Tibial nerve (tissue), 4 donors: ENCODE results near the gene GXYLT2. TPM values are rescaled to one million over a fixed set of nuclear protein-coding genes. Genes with fewer than 3 reads are reported as not detected.

Experiments used
- DNase-seq, 2 donors: peaks; one replicate each; pipeline ENCODE4 v3.0.0-alpha.2; 2019; ENCODE audit warnings: low spot score in 2 of 2
- H3K27ac ChIP-seq, 4 donors: fragments of 200-600 bp; sonication (generic) in 3 of 4; one replicate each; pipeline ENCODE4 v1.5.1; 2017 to 2019; ENCODE audit warnings: mild to moderate bottlenecking in 1 of 4
- H3K27me3 ChIP-seq, 2 donors: fragments of 200-600 bp; sonication (generic) in 1 of 2; one replicate each; pipeline versions ENCODE4 v1.5.1 to v1.6.0; 2017 to 2019
- H3K36me3 ChIP-seq, 3 donors: fragments of 200-600 bp; sonication (generic); one replicate each; pipeline ENCODE4 v1.5.1; 2018 to 2019
- H3K4me1 ChIP-seq, 4 donors: fragments of 200-600 bp; sonication (generic) in 3 of 4; one replicate each; pipeline ENCODE4 v1.5.1; 2017 to 2019
- H3K4me3 ChIP-seq, 4 donors: fragments of 200-600 bp; sonication (generic) in 3 of 4; one replicate each; pipeline ENCODE4 v1.5.1; 2017 to 2019; ENCODE audit warnings: mild to moderate bottlenecking in 1 of 4, moderate library complexity in 1 of 4
- H3K9me3 ChIP-seq, 4 donors: fragments of 200-600 bp; sonication (generic) in 3 of 4; one replicate each; pipeline ENCODE4 v1.5.1; 2017 to 2019
- CTCF ChIP-seq, 5 experiments: fragments of 200-600 bp in 3 of 5; fragments of 450-650 bp in 2 of 5; sonication (generic) in 3 of 5; IDR thresholded peaks; one replicate each; pipeline ENCODE4 v1.5.1; 2016 to 2019; ENCODE audit warnings: antibody characterized with exemption in 5 of 5, mild to moderate bottlenecking in 3 of 5, moderate library complexity in 2 of 5
- EP300 ChIP-seq, 2 donors: sonication (generic); formaldehyde crosslinking; IDR thresholded peaks; one replicate each; pipeline ENCODE4 v1.6.1; 2017; ENCODE audit warnings: antibody characterized with exemption in 2 of 2, mild to moderate bottlenecking in 1 of 2
- POLR2A ChIP-seq, 2 donors: fragments of 450-650 bp; IDR thresholded peaks; one replicate each; pipeline ENCODE4 v1.6.1; 2017; ENCODE audit warnings: antibody characterized with exemption in 2 of 2, mild to moderate bottlenecking in 2 of 2, moderate library complexity in 2 of 2
- WGBS, 2 donors: methylation state at CpG; one replicate each; pipeline ENCODE4 v1.1.5; 2018; 5-methylcytosine and 5-hydroxymethylcytosine counted together
- total RNA-seq, 4 donors: library from RNA; depleted of rRNA; stranded (reverse); fragments of >200 nt; gene quantifications; one replicate each; pipeline ENCODE4 v1.1.0, GENCODE V29; 2016

The GXYLT2 gene
- total RNA-seq, 4 donors from 2014 or later = 16.7 to 33.6 (median 22.0) TPM

GRCh38 chr3:72995337-72995736 is 107.5 kb downstream of the GXYLT2 start:
- Histone ChIP-seq H3K4me3 (no peak overlapping the region), H3K4me1 (peaks cover 0 to 36% (median 23%) of the 10 kb centered on the region in 4 donors), H3K36me3 (no peaks in the 10 kb centered on the region), H3K9me3 (no peaks in the 10 kb centered on the region), H3K27ac (peak overlapping the region in 2 of 4 donors; percentile 23 to 99), H3K27me3 (no peaks in the 10 kb centered on the region)
- peak in 1 of 2 donors; percentile 18 for DNase-seq
- no peak for TF ChIP-seq EP300 (IDR thresholded peaks at IDR 0.05)
- TF ChIP-seq CTCF (IDR thresholded peaks at IDR 0.05) = no peak
- TF ChIP-seq POLR2A (IDR thresholded peaks at IDR 0.05) = no peak
- 84% methylated on average over 10 of the region's 10 CpGs for WGBS, 2 donors

- Histone ChIP-seq H3K36me3 (no peaks in the 10 kb centered on the region), H3K27me3 (no peaks in the 10 kb centered on the region), H3K9me3 (no peaks in the 10 kb centered on the region), H3K4me1 (peaks cover 0 to 44% (median 23%) of the 10 kb centered on the region in 4 donors), H3K4me3 (peak overlapping the region; percentile 72 to 96 (median 94)), H3K27ac (peak overlapping the region; percentile 98 to 100 (median 99))
- DNase-seq = peak; percentile 17 to 22
- TF ChIP-seq EP300 (IDR thresholded peaks at IDR 0.05) (no peak), POLR2A (IDR thresholded peaks at IDR 0.05) (no peak), CTCF (IDR thresholded peaks at IDR 0.05) (no peak)
- 81 to 85% methylated on average over 20 of the region's 20 CpGs for WGBS, 2 donors
Observed at GRCh38 chr3:72996121-72996472, 108.3 kb downstream of the GXYLT2 start.

DNA sequence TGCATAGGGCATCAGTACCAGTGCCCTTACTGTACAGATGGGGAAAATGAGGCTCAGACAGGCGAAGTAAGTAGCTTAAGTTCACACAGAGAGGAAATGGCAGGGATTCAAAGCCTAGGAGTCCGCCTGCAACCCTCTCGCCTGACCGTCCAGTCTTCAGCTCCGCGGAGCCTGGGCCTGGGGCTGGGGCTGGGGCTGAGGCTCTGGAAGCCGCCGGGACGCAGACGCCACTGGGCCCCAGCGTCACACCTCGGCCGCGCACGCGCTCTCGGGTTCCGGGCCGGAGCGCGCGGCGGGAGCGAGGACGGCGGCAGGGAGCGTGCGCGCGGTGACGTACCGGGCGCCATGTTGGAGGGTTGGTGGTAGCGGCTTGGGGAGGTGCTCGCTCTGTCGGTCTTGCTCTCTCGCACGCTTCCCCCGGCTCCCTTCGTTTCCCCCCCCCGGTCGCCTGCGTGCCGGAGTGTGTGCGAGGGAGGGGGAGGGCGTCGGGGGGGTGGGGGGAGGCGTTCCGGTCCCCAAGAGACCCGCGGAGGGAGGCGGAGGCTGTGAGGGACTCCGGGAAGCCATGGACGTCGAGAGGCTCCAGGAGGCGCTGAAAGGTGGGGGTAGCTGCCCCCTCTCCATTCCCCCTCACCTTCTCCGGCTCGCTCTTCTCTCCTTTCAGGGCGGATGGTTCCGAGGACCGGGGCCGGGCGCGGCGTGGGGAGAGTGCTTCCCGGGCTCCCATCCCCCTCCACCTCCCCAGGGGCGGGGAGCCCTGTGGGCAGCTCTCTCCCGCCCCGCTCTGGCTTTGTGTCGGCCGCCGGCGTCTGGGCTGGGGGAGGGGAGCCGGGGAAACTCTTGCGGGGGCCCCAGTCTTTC is 108.9 kb downstream of the GXYLT2 start, which contains the start of gene PPP4R2:
Gene PPP4R2, plus strand, starts transcription at position 339 of the 861 bp plus-strand sequence. Its CDS starts 227 bp downstream, at position 566.
- Histone ChIP-seq H3K27me3 (no peaks in the 10 kb centered on the region), H3K27ac (peak within 1 kb of the TSS; percentile 98 to 100 (median 99)), H3K36me3 (peaks cover 0 to 5% (median 0%) of the 10 kb centered on the region in 3 donors), H3K4me3 (peak within 1 kb of the TSS; percentile 72 to 96 (median 94)), H3K9me3 (no peaks in the 10 kb centered on the region), H3K4me1 (peaks cover 0 to 50% (median 23%) of the 10 kb centered on the region in 4 donors)
- TF ChIP-seq EP300 (IDR thresholded peaks at IDR 0.05) (peak in 1 of 2 donors; percentile 92), POLR2A (IDR thresholded peaks at IDR 0.05) (peak; percentile 74 to 92), CTCF (IDR thresholded peaks at IDR 0.05) (no peak)
- peak; percentile 62 to 73 for DNase-seq
- WGBS, 2 donors = 2 to 6% methylated on average over 13 to 36 of the region's 75 CpGs

- peaks cover 0 to 58% (median 25%) of the 10 kb centered on the region in 4 donors for H3K4me1 ChIP-seq
- H3K4me3 ChIP-seq = peak overlapping the region; percentile 72 to 96 (median 94)
- peak in 1 of 2 donors; percentile 42 for DNase-seq
- WGBS, 2 donors = 0 to 1% methylated on average over 16 of the region's 16 CpGs
- H3K27ac ChIP-seq = peak overlapping the region; percentile 98 to 100 (median 99)
- peaks cover 0 to 10% (median 0%) of the 10 kb centered on the region in 3 donors for H3K36me3 ChIP-seq
- no peak for TF ChIP-seq POLR2A (IDR thresholded peaks at IDR 0.05)
- peak; percentile 24 to 59 (median 41) for TF ChIP-seq CTCF (IDR thresholded peaks at IDR 0.05)
- H3K9me3 ChIP-seq = no peaks in the 10 kb centered on the region
- H3K27me3 ChIP-seq = no peaks in the 10 kb centered on the region
Observed at GRCh38 chr3:72997421-72997961, 109.6 kb downstream of the GXYLT2 start.

DNA sequence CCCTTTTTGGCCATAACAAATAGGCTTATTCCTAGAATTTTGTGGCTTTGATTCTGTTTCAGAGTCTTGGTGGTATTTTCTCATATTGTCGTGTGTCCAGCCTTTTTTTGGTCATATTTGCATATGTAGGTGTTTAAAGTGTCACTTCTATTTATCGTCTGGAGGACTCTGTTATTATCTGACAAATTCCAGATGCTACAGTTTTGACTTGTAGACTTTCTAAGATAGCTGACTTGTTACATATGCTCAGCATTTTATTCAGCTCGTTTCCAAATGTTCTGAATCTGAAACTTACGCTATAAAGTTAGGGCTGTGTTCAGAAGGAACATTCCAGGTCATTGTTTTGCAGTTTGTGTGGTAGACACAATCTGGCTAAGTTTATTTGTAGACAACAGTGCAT is 110.6 kb downstream of the GXYLT2 start:
- Histone ChIP-seq H3K27ac (peak overlapping the region; percentile 98 to 100 (median 99)), H3K4me3 (peak overlapping the region; percentile 72 to 96 (median 94)), H3K36me3 (peaks cover 0 to 10% (median 0%) of the 10 kb centered on the region in 3 donors), H3K4me1 (peaks cover 0 to 67% (median 28%) of the 10 kb centered on the region in 4 donors), H3K27me3 (no peaks in the 10 kb centered on the region), H3K9me3 (no peaks in the 10 kb centered on the region)
- no peak for TF ChIP-seq CTCF (IDR thresholded peaks at IDR 0.05)
- no peak for TF ChIP-seq EP300 (IDR thresholded peaks at IDR 0.05)
- TF ChIP-seq POLR2A (IDR thresholded peaks at IDR 0.05) = no peak
- WGBS, 2 donors = 12 to 18% methylated on average over 4 of the region's 4 CpGs
- no peak for DNase-seq
